GM12878 (cell line): Measurements from ENCODE around the gene ATP8A1. TPM values are rescaled to one million over a fixed set of nuclear protein-coding genes. Genes with fewer than 3 reads are reported as not detected.

Experiments used
- CBFB ChIP-seq: IDR thresholded peaks from 2 replicates; pipeline ENCODE4 v1.6.1; 2016; ENCODE audit warnings: antibody characterized with exemption, low read depth
- CBX3 ChIP-seq: fragments of 200-600 bp; sonication (generic); IDR thresholded peaks from 2 replicates; pipeline ENCODE4 v1.6.1; 2016; ENCODE audit warnings: low read depth, borderline replicate concordance
- CEBPZ ChIP-seq: fragments of 150-350 bp; IDR thresholded peaks from 2 replicates; pipeline ENCODE4 v1.6.1; 2016; ENCODE audit warnings: low read depth, low read length
- ESRRA ChIP-seq: IDR thresholded peaks from 2 replicates; pipeline ENCODE4 v1.6.1; 2012; ENCODE audit warnings: mild to moderate bottlenecking, low read length, improper control_type of control experiment
- FOXK2 ChIP-seq: fragments of 450-650 bp; IDR thresholded peaks from 2 replicates; pipeline ENCODE4 v1.6.1; 2017; ENCODE audit warnings: mild to moderate bottlenecking, moderate library complexity
- IKZF2 ChIP-seq, 2 experiments: fragments of 450-650 bp; IDR thresholded peaks; 2 replicates each; pipeline ENCODE4 v1.6.1; 2017; ENCODE audit warnings: mild to moderate bottlenecking in 2 of 2, moderate library complexity in 2 of 2
- KLF5 ChIP-seq: fragments of 450-650 bp; IDR thresholded peaks from 2 replicates; pipeline ENCODE4 v1.6.1; 2014; ENCODE audit warnings: mild to moderate bottlenecking; ENCODE audit not compliant: partially characterized antibody
- MTA2 ChIP-seq: fragments of 450-650 bp; IDR thresholded peaks from 2 replicates; pipeline ENCODE4 v1.6.1; 2016; ENCODE audit warnings: low read depth, mild to moderate bottlenecking, moderate library complexity
- POLR2AphosphoS5 ChIP-seq: IDR thresholded peaks from 2 replicates; pipeline ENCODE4 v1.6.1; 2011; ENCODE audit warnings: mild to moderate bottlenecking, low read length, inconsistent platforms
- RUNX3 ChIP-seq: IDR thresholded peaks from 2 replicates; pipeline ENCODE4 v1.6.1; 2012; ENCODE audit warnings: low read length, inconsistent platforms
- STAT3 ChIP-seq: IDR thresholded peaks from 2 replicates; pipeline ENCODE4 v1.6.1; 2011; ENCODE audit warnings: low read depth, low read length, improper control_type of control experiment
- ZBTB11 ChIP-seq: fragments of 450-650 bp; formaldehyde crosslinking; IDR thresholded peaks from 2 replicates; pipeline ENCODE4 v1.5.0; 2022; ENCODE audit warnings: mild to moderate bottlenecking, missing genetic modification characterization
- polyA plus RNA-seq, 11 experiments: library from polyadenylated mRNA; depleted of rRNA in 4 of 11; unstranded in 6 of 11; stranded (reverse) in 5 of 11; fragments of >200 nt; fragmentation: Nextera tagmentation in 4 of 11; fragmentation: Illumina TruSeq in 1 of 11; extraction: Ambion mirVana in 4 of 11; extraction: Trizol in 1 of 11; gene quantifications; 1 replicate in 1 of 11; 2 replicates in 10 of 11; pipeline versions ENCODE4 v1.2.1 to v1.2.3, GENCODE V29; 2011 to 2016; ENCODE audit warnings: inconsistent platforms in 2 of 11, missing spikeins in 2 of 11, low read depth in 1 of 11
- total RNA-seq, 4 experiments: library from RNA; depleted of rRNA in 3 of 4; stranded (reverse); fragments of >200 nt in 3 of 4; fragmentation: Illumina TruSeq in 1 of 4; extraction: Trizol in 1 of 4; gene quantifications; 2 replicates each; pipeline versions ENCODE4 v1.2.1 to v1.2.3, GENCODE V29; 2013 to 2021
- TF ChIP-seq, protein P1 (sequence below): fragments of 450-650 bp; IDR thresholded peaks from 2 replicates; pipeline ENCODE4 v1.6.1; 2017; ENCODE audit warnings: low read depth, mild to moderate bottlenecking, moderate library complexity

ATP8A1 gene
- total and polyA plus RNA-seq, 10 of the 15 experiments (the other 5 are each of a cell fraction or from before 2014, with no cell fraction given) = 9.0 to 116 (median 37.3) TPM

- TF ChIP-seq, protein P1, sequence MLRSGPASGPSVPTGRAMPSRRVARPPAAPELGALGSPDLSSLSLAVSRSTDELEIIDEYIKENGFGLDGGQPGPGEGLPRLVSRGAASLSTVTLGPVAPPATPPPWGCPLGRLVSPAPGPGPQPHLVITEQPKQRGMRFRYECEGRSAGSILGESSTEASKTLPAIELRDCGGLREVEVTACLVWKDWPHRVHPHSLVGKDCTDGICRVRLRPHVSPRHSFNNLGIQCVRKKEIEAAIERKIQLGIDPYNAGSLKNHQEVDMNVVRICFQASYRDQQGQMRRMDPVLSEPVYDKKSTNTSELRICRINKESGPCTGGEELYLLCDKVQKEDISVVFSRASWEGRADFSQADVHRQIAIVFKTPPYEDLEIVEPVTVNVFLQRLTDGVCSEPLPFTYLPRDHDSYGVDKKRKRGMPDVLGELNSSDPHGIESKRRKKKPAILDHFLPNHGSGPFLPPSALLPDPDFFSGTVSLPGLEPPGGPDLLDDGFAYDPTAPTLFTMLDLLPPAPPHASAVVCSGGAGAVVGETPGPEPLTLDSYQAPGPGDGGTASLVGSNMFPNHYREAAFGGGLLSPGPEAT = no peak
- no peak for TF ChIP-seq CBX3
- no peak for TF ChIP-seq CBFB
- no peak for TF ChIP-seq ZBTB11 (CRISPR knock-in tag)
- TF ChIP-seq RUNX3 = no peak
- TF ChIP-seq CEBPZ = no peak
- no peak for TF ChIP-seq POLR2AphosphoS5
- TF ChIP-seq IKZF2 (IDR thresholded peaks at IDR 0.05) = no peak
- TF ChIP-seq KLF5 = no peak
- TF ChIP-seq STAT3 = no peak
- no peak for TF ChIP-seq MTA2
- TF ChIP-seq ESRRA = no peak
- no peak for TF ChIP-seq FOXK2
- TF ChIP-seq, all 136 proteins: peak for 0
These were observed 264.9 kb downstream of the ATP8A1 start (continued) for GRCh38 chr4:42391981-42392380.
